Astrocyte (in vitro differentiated cells and primary cell): ENCODE data around the gene FAM110D.

Experiments used
- CTCF ChIP-seq: IDR thresholded peaks from 2 replicates; pipeline ENCODE4 v1.5.1; 2011; ENCODE audit warnings: low read depth, mild to moderate bottlenecking, inconsistent platforms, low read length, moderate library complexity; ENCODE audit not compliant: insufficient read depth
- EZH2 ChIP-seq: IDR thresholded peaks from 2 replicates; pipeline ENCODE4 v1.6.1; 2012; ENCODE audit warnings: mild to moderate bottlenecking, low read length, inconsistent platforms; ENCODE audit not compliant: insufficient read depth

- TF ChIP-seq CTCF (no peak), EZH2 (no peak)
Observed at GRCh38 chr1:26195805-26196204, 36.9 kb downstream of the FAM110D start.
